Activated CD4-positive, alpha-beta T cell treated with anti-CD3 and anti-CD28 coated beads, Interleukin-10, Interleukin-2, amounts not matched to agents 100 ng/mL and 50 ng/mL, durations not matched to agents 16 hours and 8 hours (primary cell): ENCODE results near the gene SLC8A1.

ENCODE experiments used
- DNase-seq: peaks from one replicate; pipeline ENCODE4 v3.0.0-alpha.2; 2020

Gene SLC8A1

DNA sequence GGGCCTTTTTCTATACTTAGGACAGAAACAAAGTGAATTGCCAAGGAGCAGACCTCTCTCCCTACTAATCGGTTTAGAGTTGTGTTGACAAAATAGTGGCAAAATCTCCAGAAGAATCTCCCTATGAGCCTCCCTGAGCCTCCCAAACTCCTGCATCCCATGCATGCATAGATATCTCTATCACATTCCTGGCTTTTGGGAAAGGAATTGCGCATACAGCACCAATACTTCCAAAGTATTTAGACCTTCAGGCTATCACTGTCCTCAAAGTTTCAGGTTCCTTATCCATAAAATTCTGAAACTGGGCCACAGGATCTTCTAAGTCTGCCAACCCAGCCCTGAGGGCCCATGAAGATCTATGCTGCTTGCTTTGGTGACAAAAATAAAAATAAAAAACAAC lies 152.1 kb downstream of the SLC8A1 start:
- DNase-seq = no peak

DNA sequence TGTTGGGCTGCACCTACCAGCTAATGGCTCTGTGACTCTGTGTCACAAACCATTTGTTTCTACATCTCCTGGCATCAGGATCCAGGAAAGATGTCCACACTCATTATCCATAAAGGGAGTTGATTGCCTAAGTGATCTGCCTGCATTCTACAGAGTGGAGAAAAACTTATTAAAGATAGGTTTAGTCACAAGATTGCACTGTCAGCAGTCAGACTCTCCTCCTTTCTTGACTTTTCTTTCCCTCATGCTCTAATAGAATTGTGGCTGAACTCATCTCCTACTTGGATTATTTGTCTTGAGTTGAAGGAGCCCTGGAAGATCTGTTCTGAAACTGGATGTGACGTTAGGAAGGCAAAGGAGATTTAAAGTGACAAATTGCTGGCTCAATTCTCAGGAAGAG lies 152.7 kb downstream of the SLC8A1 start:
- DNase-seq = no peak

- DNase-seq = no peak
Measured at GRCh38 chr2:40298026-40298425, 153.9 kb downstream of the SLC8A1 start.

DNA sequence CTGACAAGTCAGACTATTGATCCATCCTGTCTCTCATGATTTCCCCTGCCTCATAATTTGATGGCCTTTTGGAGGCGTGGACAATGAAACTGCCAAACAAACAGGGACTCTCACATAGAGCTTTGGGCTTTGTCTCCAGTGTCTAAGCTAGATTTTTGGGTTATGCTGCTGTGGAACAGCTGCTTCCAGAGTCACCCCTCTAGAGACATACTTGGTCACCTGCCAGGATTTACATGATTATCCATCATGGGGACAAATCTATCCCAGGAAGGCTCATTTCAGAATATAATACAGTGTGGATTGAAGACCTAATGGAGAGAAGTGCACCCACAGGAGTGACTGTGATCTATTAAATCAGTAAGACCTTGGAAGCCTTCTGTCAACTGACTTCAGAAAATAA lies 159.6 kb downstream of the SLC8A1 start:
- DNase-seq = no peak

DNA sequence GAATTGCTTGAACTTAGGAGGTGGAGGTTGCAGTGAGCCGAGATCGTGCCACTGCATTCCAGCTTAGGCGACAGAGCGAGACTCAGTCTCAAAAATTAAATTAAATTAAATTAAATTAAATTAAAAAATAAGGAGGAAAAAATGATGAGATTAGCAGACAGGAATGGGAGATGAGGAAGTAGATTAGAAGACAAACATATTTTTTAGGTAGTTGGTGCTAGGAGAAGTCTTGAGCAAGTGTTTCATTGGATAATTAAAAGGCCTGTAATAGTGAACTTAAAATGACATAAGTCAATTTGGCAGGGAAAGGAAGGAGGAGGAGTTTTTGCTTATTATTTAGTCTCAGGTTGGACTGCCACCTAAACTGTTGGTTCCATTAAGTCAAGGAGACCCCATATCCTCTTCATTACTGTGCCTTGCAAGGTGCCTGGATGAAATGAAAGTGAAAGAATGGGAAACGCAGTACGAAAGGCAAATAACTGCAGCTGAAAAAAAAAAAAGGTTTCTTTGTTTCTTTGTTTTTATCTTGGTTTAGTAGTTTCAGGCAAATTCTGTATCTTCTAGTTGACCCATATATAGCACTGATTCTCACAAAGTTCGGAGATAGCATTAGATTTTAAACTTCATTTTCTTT lies 162.0 kb downstream of the SLC8A1 start:
- DNase-seq = no peak

DNA sequence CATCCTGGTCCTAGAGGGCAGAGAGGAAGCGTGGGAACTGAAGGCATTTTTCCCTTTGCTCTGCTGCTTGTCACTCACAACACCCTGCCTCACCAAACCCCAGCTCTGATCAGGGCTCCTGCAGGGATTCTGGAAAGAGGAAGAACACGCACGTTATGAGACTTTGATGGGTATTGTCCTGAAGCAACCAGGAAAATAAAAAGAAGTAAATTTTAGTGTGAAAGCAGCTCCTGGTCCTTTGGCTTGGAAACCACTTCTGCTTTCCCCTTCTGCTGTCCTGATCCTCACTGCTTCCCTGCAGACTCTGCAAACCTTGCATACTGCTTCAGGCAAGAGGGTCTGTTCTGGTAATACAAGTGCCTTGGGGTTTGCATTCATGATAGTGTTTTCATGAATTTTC lies 164.1 kb downstream of the SLC8A1 start:
- no peak for DNase-seq

- no peak for DNase-seq
Measured at GRCh38 chr2:40287195-40287594, 164.7 kb downstream of the SLC8A1 start.

- DNase-seq = no peak
Measured at GRCh38 chr2:40286721-40287120, 165.2 kb downstream of the SLC8A1 start.

DNA sequence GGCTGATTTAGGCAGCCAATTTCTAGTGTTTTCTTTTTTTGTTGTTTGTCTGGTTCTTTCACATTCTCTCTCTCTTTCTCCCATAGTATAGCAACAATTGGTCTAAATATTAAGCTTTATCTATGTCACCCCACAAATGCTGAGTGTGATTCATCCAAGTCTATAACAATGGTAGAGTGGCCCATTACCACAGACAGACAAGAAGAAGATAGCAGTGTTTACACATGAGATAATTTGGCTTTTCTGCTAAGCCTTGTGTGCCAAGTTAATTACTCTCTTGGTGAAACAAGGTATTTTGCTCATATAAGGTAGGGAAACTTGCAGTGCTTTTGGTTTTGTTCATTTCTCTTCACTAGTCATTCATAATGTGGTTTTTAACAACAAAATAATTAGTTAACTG lies 166.5 kb downstream of the SLC8A1 start:
- DNase-seq = no peak

DNA sequence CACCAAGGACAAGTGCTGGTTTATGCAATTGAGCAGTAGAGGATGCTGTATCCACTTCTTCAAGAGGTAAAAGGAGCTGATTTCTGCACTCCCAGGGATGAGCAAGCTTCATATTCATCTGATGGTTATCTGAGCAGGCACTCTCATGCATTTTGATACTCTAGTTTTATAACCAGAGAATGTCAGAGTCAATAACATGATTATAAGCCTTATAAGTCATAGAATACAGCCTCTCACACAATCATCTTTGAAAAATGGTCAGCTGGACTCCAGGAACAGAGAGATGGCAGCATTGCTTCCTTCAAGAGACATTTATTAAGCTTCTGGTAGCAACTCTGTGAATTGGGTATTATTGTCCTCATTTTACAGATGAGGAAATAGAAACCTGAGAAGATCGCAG lies 167.1 kb downstream of the SLC8A1 start:
- DNase-seq = no peak

- DNase-seq = no peak
Measured at GRCh38 chr2:40283111-40283909, 168.6 kb downstream of the SLC8A1 start.

GRCh38 chr2:40282428-40282827 lies 169.5 kb downstream of the SLC8A1 start:
- DNase-seq = no peak

DNA sequence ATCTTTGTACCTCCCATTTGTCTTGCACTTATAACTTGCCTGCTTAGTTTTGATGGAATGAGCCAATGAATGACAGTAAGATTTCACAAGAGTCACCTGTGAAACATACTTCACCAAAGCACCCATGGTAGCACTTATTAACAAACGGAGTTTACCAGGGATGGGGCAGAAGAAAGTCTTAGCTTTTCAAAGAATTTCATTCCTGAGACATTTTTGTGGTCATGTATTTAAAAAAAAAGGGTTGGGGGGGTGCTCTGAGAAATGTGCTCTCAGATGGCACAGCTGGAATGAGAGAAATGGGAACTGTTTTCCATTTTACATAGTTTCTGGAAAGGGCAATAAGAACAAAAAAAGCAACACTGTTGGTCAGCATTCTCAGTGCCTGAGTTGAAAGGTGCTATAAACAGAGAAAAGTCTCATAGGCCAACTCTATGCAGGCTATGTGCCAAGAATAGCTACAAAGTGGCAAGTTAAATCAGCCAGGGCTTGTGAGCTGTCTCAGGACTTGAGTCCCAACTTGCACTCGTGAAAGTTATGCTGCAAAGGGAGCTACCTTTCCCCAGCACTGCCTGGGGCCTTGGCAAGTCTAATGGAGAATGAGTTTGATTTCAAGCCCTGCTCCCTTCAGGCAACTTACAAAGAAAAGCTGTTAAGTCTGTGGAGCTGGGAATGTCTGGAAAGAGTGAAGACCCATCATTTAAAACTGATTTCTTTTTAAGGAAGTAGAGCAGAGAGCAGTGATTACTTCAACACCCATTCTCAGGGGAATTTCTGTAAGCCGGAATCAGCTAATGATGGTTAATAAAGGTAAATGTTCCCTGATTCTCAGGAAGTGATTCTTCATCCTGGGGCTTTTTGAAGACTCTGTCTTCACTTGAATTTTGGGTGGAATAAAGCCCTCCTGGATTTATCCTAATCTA lies 170.6 kb downstream of the SLC8A1 start:
- DNase-seq = no peak

DNA sequence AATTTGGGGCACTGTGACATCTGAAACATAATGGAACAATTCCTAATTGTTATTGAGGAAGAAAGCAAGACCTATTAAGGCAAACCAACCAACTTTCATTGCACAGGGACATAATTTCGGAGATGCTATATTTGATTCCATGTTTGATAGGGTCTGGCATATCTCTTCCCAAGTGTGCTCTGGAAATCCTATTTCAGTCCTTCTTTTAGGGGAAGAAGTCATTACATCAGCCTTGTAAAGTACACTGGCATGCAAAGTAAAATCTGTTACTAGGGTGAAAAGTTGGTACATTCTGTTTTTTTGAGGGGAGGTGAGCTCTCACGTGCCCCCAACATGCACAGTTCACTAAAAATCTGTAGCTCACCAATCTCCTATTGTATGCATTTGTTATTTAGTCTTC lies 172.4 kb downstream of the SLC8A1 start:
- DNase-seq = no peak

GRCh38 chr2:40279001-40279400 lies 172.9 kb downstream of the SLC8A1 start:
- no peak for DNase-seq

- no peak for DNase-seq
Measured at GRCh38 chr2:40276076-40276475, 175.8 kb downstream of the SLC8A1 start.

DNA sequence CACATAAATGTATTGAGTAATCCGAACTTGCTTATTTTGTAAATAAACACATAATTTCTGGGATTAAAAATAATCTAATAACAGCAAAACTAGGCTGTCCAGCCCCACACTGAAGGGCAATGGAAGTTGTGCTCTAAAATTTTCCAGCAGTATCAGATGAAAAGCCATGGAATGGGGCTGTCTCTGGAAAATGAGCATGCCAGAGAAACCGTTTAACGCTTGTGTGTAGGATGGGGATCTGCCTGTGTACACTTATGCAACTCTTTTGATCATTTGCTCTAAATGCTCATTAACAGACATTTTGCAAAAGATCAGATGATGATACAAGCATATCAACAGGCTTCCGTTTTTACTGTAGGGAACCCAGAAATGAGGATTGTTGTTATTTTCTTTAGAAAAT lies 177.6 kb downstream of the SLC8A1 start:
- no peak for DNase-seq

DNA sequence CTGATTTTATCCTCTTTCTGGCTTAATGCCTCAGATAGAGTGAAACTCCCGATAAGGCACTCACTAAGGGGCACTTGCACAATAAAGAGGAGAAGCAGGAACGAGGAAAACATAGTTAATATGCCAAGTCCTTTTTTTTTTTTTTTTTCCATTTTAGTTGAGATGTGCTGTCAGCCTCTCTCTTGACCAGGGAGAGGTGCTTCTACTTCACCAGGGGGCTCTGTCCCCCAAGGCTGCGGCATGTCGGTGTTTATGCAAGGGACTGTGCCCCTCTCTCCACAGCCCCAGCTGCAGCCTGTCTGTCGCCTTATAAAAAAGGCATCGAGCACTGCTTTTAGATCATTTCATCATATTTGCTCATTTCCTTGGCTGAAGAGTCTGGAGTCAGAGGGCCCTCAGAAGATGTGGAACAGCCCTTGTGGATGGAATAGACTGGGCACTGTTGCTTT lies 178.1 kb downstream of the SLC8A1 start:
- DNase-seq = no peak

GRCh38 chr2:40271094-40271493 lies 180.8 kb downstream of the SLC8A1 start:
- DNase-seq = no peak

- DNase-seq = no peak
Measured at GRCh38 chr2:40270372-40270771, 181.5 kb downstream of the SLC8A1 start.

DNA sequence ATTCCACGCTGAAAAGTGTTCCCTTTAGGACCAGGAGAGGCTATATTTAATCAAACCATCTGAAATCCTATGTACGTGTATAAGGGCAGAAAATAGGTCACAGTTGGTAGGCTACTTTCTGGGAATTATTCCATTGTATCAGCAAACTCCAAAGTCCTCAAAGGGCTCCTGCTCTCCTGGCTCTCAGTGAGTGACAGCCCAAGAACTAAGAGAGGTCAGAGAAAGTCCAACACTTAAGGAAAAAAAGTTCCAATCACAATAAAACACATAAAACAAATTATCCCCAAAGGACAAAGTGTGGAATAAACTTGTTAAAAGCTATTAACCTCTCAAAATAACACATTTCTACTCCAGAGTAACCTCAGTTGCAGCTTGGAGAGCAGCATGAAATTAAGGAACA lies 183.3 kb downstream of the SLC8A1 start:
- DNase-seq = no peak

DNA sequence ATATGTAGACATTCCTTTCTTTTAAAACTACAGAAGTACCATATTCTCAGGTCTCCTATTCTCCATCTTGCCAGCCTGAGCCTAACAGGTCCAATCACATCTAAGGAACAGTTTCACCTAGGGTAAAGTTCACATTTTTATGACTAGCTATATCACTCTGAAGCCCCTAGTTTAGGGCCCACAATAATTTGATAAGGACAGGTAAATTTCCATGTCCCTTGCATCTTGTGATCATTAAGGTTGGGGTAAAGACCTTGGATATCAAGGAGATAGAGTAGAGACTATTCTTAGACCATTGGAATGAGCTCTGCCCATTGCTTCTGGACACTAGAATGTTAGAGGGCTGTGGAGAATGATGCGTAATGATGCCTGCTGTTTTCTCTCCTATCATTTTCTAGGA lies 185.7 kb downstream of the SLC8A1 start:
- no peak for DNase-seq

GRCh38 chr2:40265602-40266001 lies 186.3 kb downstream of the SLC8A1 start:
- no peak for DNase-seq

DNA sequence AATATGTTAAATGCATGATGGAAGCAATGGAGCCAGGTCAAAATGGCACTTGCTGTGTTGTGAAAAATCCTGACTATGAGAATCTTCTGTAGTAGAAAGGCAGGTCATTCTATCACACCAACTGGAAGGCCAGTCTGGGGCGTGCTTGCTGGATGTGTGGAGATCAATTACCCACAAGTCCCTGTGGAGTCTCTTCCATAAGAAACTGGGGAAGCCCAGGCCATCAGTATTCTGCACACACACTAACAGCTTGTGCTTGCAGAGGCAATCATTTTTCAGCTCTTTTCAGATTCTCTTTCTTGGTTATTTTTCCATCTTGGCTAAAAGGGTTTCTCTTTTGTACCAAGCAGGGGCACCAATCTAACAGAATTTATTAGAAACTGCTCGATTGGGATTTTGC lies 190.8 kb downstream of the SLC8A1 start:
- no peak for DNase-seq
